Endothelial cell of umbilical vein (primary cell): ENCODE measurements around the gene C3orf22. TPM values are rescaled to one million over a fixed set of nuclear protein-coding genes. Genes with fewer than 3 reads are reported as not detected.

Experiments used
- BruUV-seq: library from RNA; stranded (reverse); fragments of 400-500 nt; replicated peaks from 2 replicates; lab custom pipeline; 2021; lab: Mats Ljungman, UMichigan
- CTCF ChIA-PET: fragments of 300-600, 350-600 bp; sonication (Branson Sonifier 250); formaldehyde crosslinking; loops from one replicate; lab custom pipeline; 2021; ENCODE audit warnings: antibody characterized with exemption, inconsistent platforms; lab: Charles Lee
- POLR2A ChIA-PET: fragments of 300-600, 350-600 bp; sonication (Branson Sonifier 250); formaldehyde crosslinking; loops from one replicate; lab custom pipeline; 2021; ENCODE audit warnings: antibody characterized with exemption, inconsistent platforms; lab: Charles Lee
- DNase-seq: peaks from one replicate; pipeline ENCODE4 v3.0.0-alpha.2; 2011; ENCODE audit warnings: low read depth, low spot score
- FAIRE-seq: peaks from 2 replicates; lab custom pipeline; 2011; peaks lifted over from hg19 to GRCh38; lab: Jason Lieb, UNC
- H2AFZ ChIP-seq: 2 replicates; pipeline ENCODE4 v1.6.0; 2012; ENCODE audit warnings: low read depth, low read length, control low read depth, inconsistent platforms
- H3K27ac ChIP-seq: 2 replicates; pipeline ENCODE4 v1.5.1; 2011; ENCODE audit warnings: low read depth, mild to moderate bottlenecking, control low read depth, low read length, moderate library complexity; ENCODE audit not compliant: insufficient read depth
- H3K27me3 ChIP-seq, 2 experiments: 2 replicates each; pipeline versions ENCODE4 v1.6.0 to v1.6.1; 2011; ENCODE audit warnings: low read length in 2 of 2, mixed read lengths in 1 of 2; ENCODE audit not compliant: control insufficient read depth in 2 of 2, insufficient read depth in 2 of 2
- H3K36me3 ChIP-seq, 2 experiments: 2 replicates in 1 of 2; 3 replicates in 1 of 2; pipeline ENCODE4 v1.5.1; 2011; ENCODE audit warnings: low read length in 2 of 2, mild to moderate bottlenecking in 1 of 2, moderate library complexity in 1 of 2; ENCODE audit not compliant: control insufficient read depth in 2 of 2, insufficient read depth in 2 of 2; ENCODE audit errors: extremely low read depth in 1 of 2
- H3K4me1 ChIP-seq: 3 replicates; pipeline ENCODE4 v1.5.1; 2011; ENCODE audit warnings: mild to moderate bottlenecking, low read length; ENCODE audit not compliant: control insufficient read depth, insufficient read depth; ENCODE audit errors: extremely low read depth
- H3K4me2 ChIP-seq: 2 replicates; pipeline ENCODE4 v1.6.1; 2011; ENCODE audit warnings: low read length, control low read depth, mixed read lengths; ENCODE audit not compliant: insufficient read depth
- H3K4me3 ChIP-seq, 3 experiments: fragments of 200-600 bp in 1 of 3; sonication (generic), shearing (Covaris generic) in 1 of 3; replicated peaks in 1 of 3; 2 replicates each; pipeline ENCODE4 v1.5.1; 2011 to 2016; ENCODE audit warnings: control low read depth in 3 of 3, low read length in 3 of 3, mild to moderate bottlenecking in 2 of 3, inconsistent platforms in 1 of 3, low read depth in 1 of 3, moderate library complexity in 1 of 3; ENCODE audit not compliant: insufficient read depth in 1 of 3
- H3K79me2 ChIP-seq: 2 replicates; pipeline ENCODE4 v1.6.0; 2012; ENCODE audit warnings: low read length, inconsistent platforms; ENCODE audit not compliant: control insufficient read depth, insufficient read depth
- H3K9ac ChIP-seq: replicated peaks from 2 replicates; pipeline ENCODE3; 2011; ENCODE audit warnings: low read length, control low read depth; ENCODE audit not compliant: insufficient read depth; ENCODE audit errors: extremely low read depth
- H3K9me1 ChIP-seq: replicated peaks from 3 replicates; pipeline ENCODE4 v1.6.0; 2011; ENCODE audit warnings: mild to moderate bottlenecking, low read length; ENCODE audit not compliant: control insufficient read depth, insufficient read depth; ENCODE audit errors: extremely low read depth
- H3K9me3 ChIP-seq: replicated peaks from 2 replicates; pipeline ENCODE4 v1.5.1; 2012; ENCODE audit warnings: low read length, inconsistent platforms; ENCODE audit not compliant: control insufficient read depth, insufficient read depth
- H4K20me1 ChIP-seq: replicated peaks from 2 replicates; pipeline ENCODE3; 2011; ENCODE audit warnings: mild to moderate bottlenecking, low read length; ENCODE audit not compliant: control insufficient read depth, insufficient read depth; ENCODE audit errors: extremely low read depth
- CTCF ChIP-seq, 2 donors: IDR thresholded peaks; 1 replicate in 1 of 2; 2 replicates in 1 of 2; pipeline ENCODE4 v1.5.1; 2011; ENCODE audit warnings: low read length in 2 of 2, mild to moderate bottlenecking in 2 of 2, moderate library complexity in 2 of 2, control low read depth in 1 of 2, inconsistent platforms in 1 of 2, low read depth in 1 of 2; ENCODE audit not compliant: insufficient read depth in 1 of 2; ENCODE audit errors: extremely low read depth in 1 of 2
- EZH2 ChIP-seq: IDR thresholded peaks from 2 replicates; pipeline ENCODE4 v1.6.1; 2012; ENCODE audit warnings: borderline replicate concordance, low read depth, mild to moderate bottlenecking, moderate library complexity, low read length, inconsistent platforms; ENCODE audit not compliant: severe bottlenecking
- GATA2 ChIP-seq: IDR thresholded peaks from 2 replicates; pipeline ENCODE4 v1.7.0; 2011; ENCODE audit warnings: low read depth, mild to moderate bottlenecking, moderate library complexity, mixed read lengths, low read length; ENCODE audit not compliant: insufficient read length, insufficient read depth
- JUN ChIP-seq: IDR thresholded peaks from 2 replicates; pipeline ENCODE4 v1.6.1; 2011; ENCODE audit warnings: borderline replicate concordance, low read depth; ENCODE audit not compliant: insufficient read length, insufficient read depth
- MAX ChIP-seq: IDR thresholded peaks from 2 replicates; pipeline ENCODE4 v1.6.1; 2011; ENCODE audit not compliant: insufficient read depth, insufficient read length
- MYC ChIP-seq: IDR thresholded peaks from one replicate; pipeline ENCODE4 v1.6.1; 2011; ENCODE audit warnings: mild to moderate bottlenecking, low read depth, low read length
- POLR2A ChIP-seq: IDR thresholded peaks from 2 replicates; pipeline ENCODE4 v1.6.1; 2012; ENCODE audit warnings: low read depth, mild to moderate bottlenecking, control low read depth, low read length
- dilution Hi-C: fragments of 300-500 bp; cut with MboI; formaldehyde crosslinking; loops from one replicate; pipeline ENCODE4 v1.15.0; 2019; ENCODE audit warnings: low sequenced_read_pairs; ENCODE audit not compliant: extremely low pct_ligation_motif_present
- intact Hi-C: fragments of 100-400 bp; cut with micrococcal nuclease; formaldehyde crosslinking; loops from one replicate; pipeline ENCODE4 v1.10.0; 2022
- polyA plus RNA-seq, 4 experiments: library from polyadenylated mRNA; depleted of rRNA in 3 of 4; stranded (reverse) in 3 of 4; unstranded in 1 of 4; fragments of >200 nt; gene quantifications; 2 replicates each; pipeline versions ENCODE4 v1.2.1 to v1.2.3, GENCODE V29; 2011 to 2012; ENCODE audit warnings: missing spikeins in 1 of 4
- total RNA-seq: library from RNA; stranded (reverse); gene quantifications from 2 replicates; pipeline ENCODE4 v1.2.3, GENCODE V29; 2021

The C3orf22 gene
- total and polyA plus RNA-seq, 2 donors (not counting 3 experiments of a cell fraction or from before 2014, with no cell fraction given) = not detected

GRCh38 chr3:126606001-126606400 is 47.3 kb upstream of the C3orf22 start:
- Histone ChIP-seq H3K79me2 (no peaks in the 10 kb centered on the region), H3K4me2 (no peak overlapping the region), H3K9me1 (no peaks in the 10 kb centered on the region), H4K20me1 (no peaks in the 10 kb centered on the region), H3K36me3 (peaks cover 0 to 2% of the 10 kb centered on the region in 2 experiments), H3K9me3 (no peaks in the 10 kb centered on the region), H3K27ac (no peak overlapping the region), H3K4me1 (peaks cover 12% of the 10 kb centered on the region), H3K4me3 (no peak overlapping the region), H3K9ac (no peak overlapping the region), H2AFZ (no peak overlapping the region), H3K27me3 (no peaks in the 10 kb centered on the region)
- dilution Hi-C loops (no loop called here), intact Hi-C loops (no loop called here)
- TF ChIP-seq MYC = no peak
- TF ChIP-seq GATA2 = no peak
- no peak for TF ChIP-seq JUN
- TF ChIP-seq EZH2 = no peak
- POLR2A ChIA-PET = no interaction called here
- BruUV-seq = no TSS peak
- CTCF ChIA-PET = no interaction called here
- FAIRE-seq = no peak
- DNase-seq = no peak

- no peak overlapping the region for H3K9ac ChIP-seq
- H3K79me2 ChIP-seq = no peaks in the 10 kb centered on the region
- no peak overlapping the region for H3K4me2 ChIP-seq
- dilution Hi-C loops = no loop called here
- peaks cover 12% of the 10 kb centered on the region for H3K4me1 ChIP-seq
- no peaks in the 10 kb centered on the region for H3K27me3 ChIP-seq
- intact Hi-C loops = no loop called here
- no peaks in the 10 kb centered on the region for H3K9me3 ChIP-seq
- no peak for DNase-seq
- H3K27ac ChIP-seq = no peak overlapping the region
- no peak for FAIRE-seq
- BruUV-seq = no TSS peak
- CTCF ChIA-PET = no interaction called here
- H4K20me1 ChIP-seq = no peaks in the 10 kb centered on the region
- H3K36me3 ChIP-seq = peaks cover 0 to 2% of the 10 kb centered on the region in 2 experiments
- no peaks in the 10 kb centered on the region for H3K9me1 ChIP-seq
- no peak overlapping the region for H3K4me3 ChIP-seq
- H2AFZ ChIP-seq = no peak overlapping the region
- TF ChIP-seq MAX (no peak), CTCF (IDR thresholded peaks at IDR 0.05; ENCODE audit: extremely low read depth in 1 of 2, insufficient read depth in 1 of 2, low read depth in 1 of 2, low read length in 2 of 2) (no peak), JUN (no peak), POLR2A (no peak)
- POLR2A ChIA-PET = no interaction called here
These were observed 46.0 kb upstream of the C3orf22 start for GRCh38 chr3:126604691-126605090.
